Measurements from ENCODE around the gene ITGB8. TPM values are rescaled to one million over a fixed set of nuclear protein-coding genes. Genes with fewer than 3 reads are reported as not detected.

ITGB8 gene
- total RNA-seq, 1 donor from 2014 or later = 121 TPM

GRCh38 chr7:20440472-20441105 is 109.9 kb downstream of the ITGB8 start:
- TF ChIP-seq, protein P1, sequence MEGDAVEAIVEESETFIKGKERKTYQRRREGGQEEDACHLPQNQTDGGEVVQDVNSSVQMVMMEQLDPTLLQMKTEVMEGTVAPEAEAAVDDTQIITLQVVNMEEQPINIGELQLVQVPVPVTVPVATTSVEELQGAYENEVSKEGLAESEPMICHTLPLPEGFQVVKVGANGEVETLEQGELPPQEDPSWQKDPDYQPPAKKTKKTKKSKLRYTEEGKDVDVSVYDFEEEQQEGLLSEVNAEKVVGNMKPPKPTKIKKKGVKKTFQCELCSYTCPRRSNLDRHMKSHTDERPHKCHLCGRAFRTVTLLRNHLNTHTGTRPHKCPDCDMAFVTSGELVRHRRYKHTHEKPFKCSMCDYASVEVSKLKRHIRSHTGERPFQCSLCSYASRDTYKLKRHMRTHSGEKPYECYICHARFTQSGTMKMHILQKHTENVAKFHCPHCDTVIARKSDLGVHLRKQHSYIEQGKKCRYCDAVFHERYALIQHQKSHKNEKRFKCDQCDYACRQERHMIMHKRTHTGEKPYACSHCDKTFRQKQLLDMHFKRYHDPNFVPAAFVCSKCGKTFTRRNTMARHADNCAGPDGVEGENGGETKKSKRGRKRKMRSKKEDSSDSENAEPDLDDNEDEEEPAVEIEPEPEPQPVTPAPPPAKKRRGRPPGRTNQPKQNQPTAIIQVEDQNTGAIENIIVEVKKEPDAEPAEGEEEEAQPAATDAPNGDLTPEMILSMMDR (conservative IDR thresholded peaks at IDR 0.05; ENCODE audit: low read depth, low read length) = peak; percentile 67
- no peak for DNase-seq (ENCODE audit: low read depth)
- no peak overlapping the region for H3K4me3 ChIP-seq (ENCODE audit: low read depth, low read length)

DNA sequence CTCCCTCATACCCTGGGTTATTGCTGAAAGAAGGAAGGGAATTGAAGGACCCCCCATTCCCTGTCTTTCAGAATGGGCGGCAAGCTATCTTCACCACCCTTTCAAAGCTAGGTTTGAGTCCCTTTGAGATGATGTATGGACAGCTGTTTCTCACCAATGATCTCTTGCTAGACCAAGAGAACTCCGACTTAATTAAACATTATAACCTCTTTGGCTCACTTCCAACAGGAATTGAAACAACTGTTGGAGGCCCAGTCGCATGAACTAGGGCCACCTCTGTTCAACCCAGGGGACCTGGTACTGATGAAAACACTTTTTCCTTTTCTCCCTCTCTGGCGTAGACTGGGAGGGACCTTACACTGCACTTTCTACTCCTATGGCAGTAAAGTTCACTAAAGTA is 110.6 kb downstream of the ITGB8 start:
- DNase-seq (ENCODE audit: low read depth) = no peak
- TF ChIP-seq, protein P1 (conservative IDR thresholded peaks at IDR 0.05; ENCODE audit: low read depth, low read length) = no peak
- H3K4me3 ChIP-seq (ENCODE audit: low read depth, low read length) = no peak overlapping the region

DNA sequence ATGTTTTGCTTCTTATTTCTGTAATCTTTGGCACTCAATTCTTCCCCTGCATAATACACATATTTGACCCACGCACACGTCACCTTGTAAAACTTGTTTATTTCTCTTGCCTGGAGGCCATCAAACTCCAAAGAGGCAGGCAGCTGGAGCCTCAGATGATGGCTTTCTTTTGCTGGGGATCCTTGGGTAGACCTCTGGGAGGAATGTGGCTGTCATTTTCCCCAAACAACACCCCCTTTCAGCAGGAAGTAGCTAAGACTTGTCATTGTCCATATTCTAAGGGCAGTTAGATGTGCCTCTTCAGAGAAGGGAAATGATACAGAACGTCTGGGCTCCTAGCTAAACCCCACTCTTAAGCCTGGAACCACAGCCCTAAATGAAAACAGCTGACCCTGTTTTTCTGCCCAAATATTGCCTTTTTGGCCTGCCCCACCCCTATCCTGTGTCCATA is 111.3 kb downstream of the ITGB8 start:
- TF ChIP-seq, protein P1 (conservative IDR thresholded peaks at IDR 0.05; ENCODE audit: low read depth, low read length) = no peak
- no peak for DNase-seq (ENCODE audit: low read depth)
- H3K4me3 ChIP-seq (ENCODE audit: low read depth, low read length) = no peak overlapping the region

DNA sequence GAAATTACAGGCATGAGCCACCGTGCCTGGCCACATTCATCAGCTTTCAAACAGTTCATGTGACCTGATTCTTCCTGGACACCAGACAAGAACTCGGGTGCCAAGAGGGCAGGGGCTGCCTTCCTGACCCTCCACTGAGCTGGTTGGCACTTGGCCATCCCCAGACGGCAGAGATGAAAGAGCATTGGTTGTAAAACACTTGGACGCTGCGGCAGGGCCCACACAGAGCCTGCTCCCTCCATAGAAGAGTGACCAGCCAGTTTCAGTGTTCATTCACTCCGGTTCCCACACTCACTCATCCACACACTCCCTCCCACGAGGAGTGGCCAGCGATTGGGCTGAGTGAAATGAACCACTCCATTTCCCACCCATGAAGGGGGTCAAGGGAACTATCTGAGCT is 112.3 kb downstream of the ITGB8 start:
- TF ChIP-seq, protein P1 (conservative IDR thresholded peaks at IDR 0.05; ENCODE audit: low read depth, low read length) = no peak
- DNase-seq (ENCODE audit: low read depth) = no peak
- H3K4me3 ChIP-seq (ENCODE audit: low read depth, low read length) = no peak overlapping the region

DNA sequence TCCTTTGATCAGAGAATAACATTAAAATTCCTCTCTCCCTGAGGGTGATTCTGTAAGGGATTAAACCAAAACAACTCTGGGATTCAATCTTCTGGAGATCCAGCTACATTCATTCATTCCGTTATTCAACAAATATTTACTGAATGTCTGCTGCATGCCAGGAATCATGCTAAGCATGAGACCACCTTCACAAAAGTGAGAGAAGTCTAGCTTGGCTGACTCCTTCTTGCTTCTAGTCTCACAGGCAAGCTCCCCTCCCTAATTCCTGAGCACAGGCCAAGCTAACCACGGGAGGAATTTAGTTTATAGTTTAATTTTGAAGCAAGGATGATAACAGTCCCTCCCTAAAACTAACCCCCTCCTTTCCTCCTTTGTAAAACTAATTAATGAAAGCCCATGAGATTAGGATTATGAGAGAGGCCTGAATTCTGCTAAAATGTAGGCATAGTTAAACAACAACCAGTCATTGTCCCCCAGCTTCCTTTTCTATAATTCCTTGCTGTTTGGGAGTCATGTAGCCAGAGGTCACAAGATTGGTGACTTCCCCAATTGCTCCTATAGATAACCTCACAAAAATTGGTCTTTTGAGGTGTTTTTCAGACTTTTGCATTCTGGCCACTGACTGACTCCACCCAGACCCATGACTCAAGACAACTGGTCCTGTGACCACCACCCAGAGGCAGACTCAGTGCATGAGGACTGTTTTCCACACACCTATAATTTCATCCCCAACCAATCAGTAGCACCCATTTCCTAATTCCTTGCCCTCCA is 113.5 kb downstream of the ITGB8 start:
- TF ChIP-seq, protein P1 (conservative IDR thresholded peaks at IDR 0.05; ENCODE audit: low read depth, low read length) = no peak
- H3K4me3 ChIP-seq (ENCODE audit: low read depth, low read length) = no peak overlapping the region
- no peak for DNase-seq (ENCODE audit: low read depth)

- TF ChIP-seq, protein P1 (conservative IDR thresholded peaks at IDR 0.05; ENCODE audit: low read depth, low read length) = no peak
- DNase-seq (ENCODE audit: low read depth) = no peak
- no peak overlapping the region for H3K4me3 ChIP-seq (ENCODE audit: low read depth, low read length)
These were observed 116.4 kb downstream of the ITGB8 start for GRCh38 chr7:20447021-20447650.

All from epithelial cell of proximal tubule (primary cell).